Activated naive CD8-positive, alpha-beta T cell treated with anti-CD3 and anti-CD28 coated beads for 36 hours (primary cell): ENCODE data around the gene CD8B2. TPM values are rescaled to one million over a fixed set of nuclear protein-coding genes. Genes with fewer than 3 reads are reported as not detected.
A peak's percentile ranks its signal among the peaks of the same experiment; 100 is the strongest.

Source experiments
- DNase-seq: peaks from one replicate; pipeline ENCODE4 v3.0.0; 2021
- H3K27ac Mint-ChIP-seq: one replicate; pipeline ENCODE4 v1.8.0; 2022; ENCODE audit warnings: mild to moderate bottlenecking, moderate library complexity, mixed read lengths
- H3K27me3 Mint-ChIP-seq: one replicate; pipeline ENCODE4 v1.8.0; 2022; ENCODE audit warnings: mild to moderate bottlenecking, mixed read lengths
- H3K36me3 Mint-ChIP-seq: one replicate; pipeline ENCODE4 v1.8.0; 2021; ENCODE audit warnings: mild to moderate bottlenecking, mixed read lengths
- H3K4me1 Mint-ChIP-seq: one replicate; pipeline ENCODE4 v1.8.0; 2021; ENCODE audit warnings: mixed read lengths
- H3K4me3 Mint-ChIP-seq: one replicate; pipeline ENCODE4 v1.8.0; 2022; ENCODE audit warnings: mild to moderate bottlenecking, moderate library complexity, mixed read lengths
- H3K9me3 Mint-ChIP-seq: one replicate; pipeline ENCODE4 v1.8.0; 2022; ENCODE audit warnings: mixed read lengths
- total RNA-seq, 2 experiments: library from RNA; stranded (reverse); gene quantifications; one replicate each; pipeline ENCODE4 v1.2.3, GENCODE V29; 2021

CD8B2 gene
- total RNA-seq, 2 experiments from 2014 or later: 4.4 to 4.6 TPM

GRCh38 chr2:106531676-106532214, 44.6 kb downstream of the CD8B2 start:
- DNase-seq: no peak
- no peak overlapping the region for H3K27ac Mint-ChIP-seq
- no peaks in the 10 kb centered on the region for H3K9me3 Mint-ChIP-seq
- no peaks in the 10 kb centered on the region for H3K36me3 Mint-ChIP-seq
- H3K4me3 Mint-ChIP-seq: no peak overlapping the region
- peaks cover 7% of the 10 kb centered on the region for H3K27me3 Mint-ChIP-seq
- peaks cover 4% of the 10 kb centered on the region for H3K4me1 Mint-ChIP-seq

- no peak for DNase-seq
- Mint-ChIP-seq H3K27me3 (peaks cover 7% of the 10 kb centered on the region), H3K36me3 (no peaks in the 10 kb centered on the region), H3K9me3 (no peaks in the 10 kb centered on the region), H3K4me1 (peaks cover 7% of the 10 kb centered on the region), H3K4me3 (no peak overlapping the region), H3K27ac (no peak overlapping the region)
Measured at GRCh38 chr2:106532236-106532635, 45.1 kb downstream of the CD8B2 start.

- Mint-ChIP-seq H3K27ac (no peak overlapping the region), H3K27me3 (no peaks in the 10 kb centered on the region), H3K4me3 (no peak overlapping the region), H3K4me1 (peaks cover 7% of the 10 kb centered on the region), H3K9me3 (no peaks in the 10 kb centered on the region), H3K36me3 (no peaks in the 10 kb centered on the region)
- no peak for DNase-seq
Measured at GRCh38 chr2:106534471-106534870, 47.3 kb downstream of the CD8B2 start.

- H3K36me3 Mint-ChIP-seq: no peaks in the 10 kb centered on the region
- peaks cover 7% of the 10 kb centered on the region for H3K4me1 Mint-ChIP-seq
- H3K27me3 Mint-ChIP-seq: no peaks in the 10 kb centered on the region
- no peak overlapping the region for H3K27ac Mint-ChIP-seq
- H3K9me3 Mint-ChIP-seq: no peaks in the 10 kb centered on the region
- DNase-seq: no peak
- no peak overlapping the region for H3K4me3 Mint-ChIP-seq
Measured at GRCh38 chr2:106536490-106536889, 49.3 kb downstream of the CD8B2 start.

GRCh38 chr2:106537047-106537446, 49.9 kb downstream of the CD8B2 start:
- no peak overlapping the region for H3K4me3 Mint-ChIP-seq
- H3K27ac Mint-ChIP-seq: no peak overlapping the region
- no peak for DNase-seq
- H3K9me3 Mint-ChIP-seq: no peaks in the 10 kb centered on the region
- no peaks in the 10 kb centered on the region for H3K27me3 Mint-ChIP-seq
- no peaks in the 10 kb centered on the region for H3K36me3 Mint-ChIP-seq
- peaks cover 7% of the 10 kb centered on the region for H3K4me1 Mint-ChIP-seq

GRCh38 chr2:106537791-106538191, 50.6 kb downstream of the CD8B2 start:
- H3K36me3 Mint-ChIP-seq: no peaks in the 10 kb centered on the region
- no peak overlapping the region for H3K27ac Mint-ChIP-seq
- H3K4me1 Mint-ChIP-seq: peaks cover 8% of the 10 kb centered on the region
- peaks cover 1% of the 10 kb centered on the region for H3K27me3 Mint-ChIP-seq
- no peaks in the 10 kb centered on the region for H3K9me3 Mint-ChIP-seq
- DNase-seq: no peak
- no peak overlapping the region for H3K4me3 Mint-ChIP-seq

- DNase-seq: no peak
- H3K36me3 Mint-ChIP-seq: no peaks in the 10 kb centered on the region
- H3K9me3 Mint-ChIP-seq: no peaks in the 10 kb centered on the region
- H3K27me3 Mint-ChIP-seq: peaks cover 17% of the 10 kb centered on the region
- H3K27ac Mint-ChIP-seq: no peak overlapping the region
- H3K4me3 Mint-ChIP-seq: no peak overlapping the region
- H3K4me1 Mint-ChIP-seq: peaks cover 10% of the 10 kb centered on the region
Measured at GRCh38 chr2:106540886-106541285, 53.7 kb downstream of the CD8B2 start.

- H3K27me3 Mint-ChIP-seq: peaks cover 17% of the 10 kb centered on the region
- DNase-seq: no peak
- no peaks in the 10 kb centered on the region for H3K36me3 Mint-ChIP-seq
- H3K4me3 Mint-ChIP-seq: no peak overlapping the region
- no peaks in the 10 kb centered on the region for H3K9me3 Mint-ChIP-seq
- peaks cover 9% of the 10 kb centered on the region for H3K4me1 Mint-ChIP-seq
- H3K27ac Mint-ChIP-seq: no peak overlapping the region
Measured at GRCh38 chr2:106541333-106541732, 54.2 kb downstream of the CD8B2 start.

GRCh38 chr2:106542746-106543359, 55.7 kb downstream of the CD8B2 start:
- no peaks in the 10 kb centered on the region for H3K9me3 Mint-ChIP-seq
- peak; percentile 71 for DNase-seq
- no peaks in the 10 kb centered on the region for H3K36me3 Mint-ChIP-seq
- H3K4me3 Mint-ChIP-seq: peak overlapping the region; percentile 71
- peaks cover 2% of the 10 kb centered on the region for H3K4me1 Mint-ChIP-seq
- no peak overlapping the region for H3K27ac Mint-ChIP-seq
- peaks cover 17% of the 10 kb centered on the region for H3K27me3 Mint-ChIP-seq

GRCh38 chr2:106545007-106545406, 57.8 kb downstream of the CD8B2 start:
- Mint-ChIP-seq H3K27ac (no peak overlapping the region), H3K4me1 (peaks cover 2% of the 10 kb centered on the region), H3K36me3 (no peaks in the 10 kb centered on the region), H3K4me3 (no peak overlapping the region), H3K27me3 (peaks cover 17% of the 10 kb centered on the region), H3K9me3 (no peaks in the 10 kb centered on the region)
- DNase-seq: no peak

GRCh38 chr2:106546391-106546990, 59.3 kb downstream of the CD8B2 start:
- Mint-ChIP-seq H3K27ac (no peak overlapping the region), H3K36me3 (no peaks in the 10 kb centered on the region), H3K4me1 (peaks cover 2% of the 10 kb centered on the region), H3K27me3 (peaks cover 17% of the 10 kb centered on the region), H3K9me3 (no peaks in the 10 kb centered on the region), H3K4me3 (no peak overlapping the region)
- no peak for DNase-seq

GRCh38 chr2:106547164-106547903, 60.2 kb downstream of the CD8B2 start:
- no peaks in the 10 kb centered on the region for H3K9me3 Mint-ChIP-seq
- H3K36me3 Mint-ChIP-seq: no peaks in the 10 kb centered on the region
- peaks cover 2% of the 10 kb centered on the region for H3K4me1 Mint-ChIP-seq
- no peak overlapping the region for H3K4me3 Mint-ChIP-seq
- H3K27ac Mint-ChIP-seq: no peak overlapping the region
- peaks cover 17% of the 10 kb centered on the region for H3K27me3 Mint-ChIP-seq
- no peak for DNase-seq

GRCh38 chr2:106551417-106552130, 64.4 kb downstream of the CD8B2 start:
- H3K4me1 Mint-ChIP-seq: no peaks in the 10 kb centered on the region
- H3K36me3 Mint-ChIP-seq: no peaks in the 10 kb centered on the region
- H3K4me3 Mint-ChIP-seq: no peak overlapping the region
- H3K27me3 Mint-ChIP-seq: no peaks in the 10 kb centered on the region
- no peak for DNase-seq
- no peaks in the 10 kb centered on the region for H3K9me3 Mint-ChIP-seq
- H3K27ac Mint-ChIP-seq: no peak overlapping the region

- no peak for DNase-seq
- Mint-ChIP-seq H3K4me1 (no peaks in the 10 kb centered on the region), H3K36me3 (peaks cover 3% of the 10 kb centered on the region), H3K27me3 (no peaks in the 10 kb centered on the region), H3K9me3 (no peaks in the 10 kb centered on the region), H3K27ac (no peak overlapping the region), H3K4me3 (no peak overlapping the region)
Measured at GRCh38 chr2:106552921-106553320, 65.8 kb downstream of the CD8B2 start.

GRCh38 chr2:106553321-106553720, 66.2 kb downstream of the CD8B2 start:
- Mint-ChIP-seq H3K4me3 (no peak overlapping the region), H3K27me3 (no peaks in the 10 kb centered on the region), H3K4me1 (no peaks in the 10 kb centered on the region), H3K9me3 (no peaks in the 10 kb centered on the region), H3K27ac (no peak overlapping the region), H3K36me3 (peaks cover 3% of the 10 kb centered on the region)
- DNase-seq: no peak
